ENCODE measurements around the gene RBBP5.

Gene RBBP5

GRCh38 chr1:205075642-205076155 lies 46.1 kb downstream of the RBBP5 start:
- TF ChIP-seq, protein P1, sequence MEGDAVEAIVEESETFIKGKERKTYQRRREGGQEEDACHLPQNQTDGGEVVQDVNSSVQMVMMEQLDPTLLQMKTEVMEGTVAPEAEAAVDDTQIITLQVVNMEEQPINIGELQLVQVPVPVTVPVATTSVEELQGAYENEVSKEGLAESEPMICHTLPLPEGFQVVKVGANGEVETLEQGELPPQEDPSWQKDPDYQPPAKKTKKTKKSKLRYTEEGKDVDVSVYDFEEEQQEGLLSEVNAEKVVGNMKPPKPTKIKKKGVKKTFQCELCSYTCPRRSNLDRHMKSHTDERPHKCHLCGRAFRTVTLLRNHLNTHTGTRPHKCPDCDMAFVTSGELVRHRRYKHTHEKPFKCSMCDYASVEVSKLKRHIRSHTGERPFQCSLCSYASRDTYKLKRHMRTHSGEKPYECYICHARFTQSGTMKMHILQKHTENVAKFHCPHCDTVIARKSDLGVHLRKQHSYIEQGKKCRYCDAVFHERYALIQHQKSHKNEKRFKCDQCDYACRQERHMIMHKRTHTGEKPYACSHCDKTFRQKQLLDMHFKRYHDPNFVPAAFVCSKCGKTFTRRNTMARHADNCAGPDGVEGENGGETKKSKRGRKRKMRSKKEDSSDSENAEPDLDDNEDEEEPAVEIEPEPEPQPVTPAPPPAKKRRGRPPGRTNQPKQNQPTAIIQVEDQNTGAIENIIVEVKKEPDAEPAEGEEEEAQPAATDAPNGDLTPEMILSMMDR (IDR thresholded peaks at IDR 0.05): no peak
- TF ChIP-seq ZFX (IDR thresholded peaks at IDR 0.05; ENCODE audit: borderline replicate concordance): no peak
- no peak overlapping the region for H3K27ac ChIP-seq

DNA sequence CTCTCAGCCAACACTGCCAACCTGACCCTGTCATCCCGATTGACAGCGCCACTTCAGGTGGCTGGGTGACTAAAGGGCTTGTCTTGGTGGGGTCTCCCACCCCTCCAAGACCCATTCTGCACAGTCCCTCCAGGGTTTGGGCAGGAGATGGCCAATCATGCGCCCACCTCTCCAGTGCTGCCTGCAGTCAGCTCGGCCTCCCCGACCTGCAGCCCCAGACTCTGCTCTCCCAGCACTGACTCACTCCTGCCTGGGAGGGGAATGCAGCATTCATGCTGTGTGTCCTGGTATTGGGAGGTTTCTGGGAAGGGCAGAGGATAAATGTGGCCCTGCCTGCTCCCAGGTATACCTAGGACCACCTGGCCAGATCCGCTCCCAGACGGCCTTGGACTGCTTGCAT lies 47.3 kb downstream of the RBBP5 start:
- TF ChIP-seq, protein P1 (IDR thresholded peaks at IDR 0.05): no peak
- no peak for TF ChIP-seq ZFX (IDR thresholded peaks at IDR 0.05; ENCODE audit: borderline replicate concordance)
- no peak overlapping the region for H3K27ac ChIP-seq

DNA sequence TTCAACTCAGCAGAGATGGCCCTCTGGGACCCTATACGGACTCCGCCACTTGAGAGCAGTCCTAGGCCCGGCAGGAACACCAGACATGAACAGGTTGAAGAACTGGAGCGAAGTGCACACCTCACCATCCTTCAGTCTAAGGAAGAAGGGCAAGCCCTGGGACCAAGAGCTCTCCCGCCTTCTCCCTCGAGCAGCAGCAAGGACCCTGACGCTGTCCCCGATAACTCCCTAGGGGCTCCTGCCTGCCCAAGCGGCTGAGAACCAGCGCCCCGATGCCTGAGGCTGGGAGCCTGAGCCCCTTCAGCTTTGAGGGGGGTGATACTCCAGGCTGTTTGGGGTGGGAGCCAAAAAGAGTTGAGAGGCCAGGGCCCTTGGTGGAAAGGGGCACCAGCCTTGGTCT lies 47.7 kb downstream of the RBBP5 start:
- H3K27ac ChIP-seq: no peak overlapping the region

GRCh38 chr1:205073511-205073910 lies 48.3 kb downstream of the RBBP5 start:
- H3K27ac ChIP-seq: no peak overlapping the region
- no peak for TF ChIP-seq ZFX (IDR thresholded peaks at IDR 0.05; ENCODE audit: borderline replicate concordance)
- TF ChIP-seq, protein P1 (IDR thresholded peaks at IDR 0.05): no peak

More for the DNA sequence above, 47.7 kb downstream of the RBBP5 start:
- no peak for TF ChIP-seq ZFX (IDR thresholded peaks at IDR 0.05; ENCODE audit: borderline replicate concordance)

DNA sequence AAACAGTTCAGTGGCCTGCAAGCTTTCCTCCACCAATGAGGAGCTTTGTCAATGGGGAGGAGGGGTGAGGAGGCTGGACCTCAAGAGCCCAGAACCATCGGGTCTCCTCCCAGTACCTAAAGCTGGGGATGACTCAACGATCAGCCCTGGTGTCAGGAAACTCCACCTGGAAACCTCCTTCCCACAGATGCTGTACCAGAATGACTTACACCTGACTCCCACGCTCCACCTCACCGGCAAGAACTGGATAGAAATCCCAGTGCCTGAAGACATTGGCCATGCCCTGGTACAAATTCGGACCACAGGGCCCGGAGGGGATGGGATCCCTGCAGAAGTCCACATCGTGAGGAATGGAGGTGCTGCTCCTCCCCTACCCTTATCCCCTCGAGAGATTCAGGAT lies 48.9 kb downstream of the RBBP5 start:
- H3K27ac ChIP-seq: no peak overlapping the region
- TF ChIP-seq, protein P1 (IDR thresholded peaks at IDR 0.05): no peak
- no peak for TF ChIP-seq ZFX (IDR thresholded peaks at IDR 0.05; ENCODE audit: borderline replicate concordance)

- TF ChIP-seq ZFX (IDR thresholded peaks at IDR 0.05; ENCODE audit: borderline replicate concordance): no peak
- TF ChIP-seq, protein P1 (IDR thresholded peaks at IDR 0.05): no peak
- H3K27ac ChIP-seq: no peak overlapping the region
Measured at GRCh38 chr1:205072286-205072685, 49.5 kb downstream of the RBBP5 start.

- TF ChIP-seq ZFX (IDR thresholded peaks at IDR 0.05; ENCODE audit: borderline replicate concordance): no peak
- TF ChIP-seq, protein P1 (IDR thresholded peaks at IDR 0.05): no peak
Measured at GRCh38 chr1:205071801-205072200, 50.0 kb downstream of the RBBP5 start.

DNA sequence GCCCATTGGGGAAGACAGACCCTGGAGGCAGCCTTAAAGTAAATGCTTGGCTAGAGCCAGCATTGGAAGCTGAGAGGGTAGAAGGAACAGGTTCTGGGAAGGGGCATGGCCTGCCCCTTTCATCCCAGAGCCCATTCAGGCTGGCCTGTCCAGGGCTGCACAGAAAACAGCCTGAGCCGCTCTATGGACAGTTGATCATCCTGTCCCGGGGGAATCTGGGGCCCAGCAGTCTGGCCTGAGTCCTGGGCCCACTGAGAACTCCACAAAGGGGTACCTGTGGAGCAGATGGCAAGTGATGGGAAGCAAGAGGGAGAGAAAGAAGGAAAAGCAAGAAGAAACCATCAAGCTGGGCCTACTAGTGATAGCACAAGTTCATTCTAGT lies 50.8 kb downstream of the RBBP5 start:
- H3K27ac ChIP-seq: no peak overlapping the region
- TF ChIP-seq ZFX (IDR thresholded peaks at IDR 0.05; ENCODE audit: borderline replicate concordance): no peak
- TF ChIP-seq, protein P1 (IDR thresholded peaks at IDR 0.05): no peak

More at GRCh38 chr1:205071801-205072200, 50.0 kb downstream of the RBBP5 start:
- no peak overlapping the region for H3K27ac ChIP-seq

All from 22Rv1 (cell line).